Measurements from ENCODE around the gene ATG4C. TPM values are rescaled to one million over a fixed set of nuclear protein-coding genes. Genes with fewer than 3 reads are reported as not detected.

Gene ATG4C
- total RNA-seq, 2 experiments from 2014 or later: 4.2 to 4.6 TPM

DNA sequence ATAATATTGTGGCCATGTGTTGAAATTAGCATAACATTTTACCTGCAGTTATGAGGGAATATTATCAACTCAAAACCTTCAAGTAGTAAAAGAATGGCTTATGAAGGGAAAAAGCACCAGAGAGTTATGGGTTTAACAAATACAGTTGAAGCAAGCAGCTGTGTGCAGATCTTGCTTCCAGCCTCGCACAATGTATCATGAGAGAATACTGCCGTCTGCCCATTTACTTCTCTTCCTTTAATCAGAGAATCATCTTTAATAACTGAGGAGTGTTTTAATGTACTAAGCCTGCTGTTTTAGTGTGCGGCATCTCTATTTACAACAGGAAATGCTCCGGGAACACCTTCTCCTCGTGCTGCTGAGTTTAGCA is 120.9 kb downstream of the ATG4C start:
- no peaks in the 10 kb centered on the region for H3K27me3 ChIP-seq (ENCODE audit: control insufficient read depth in 1 of 2, insufficient read depth in 2 of 2, low read length in 2 of 2)
- H3K9me3 Mint-ChIP-seq: no peaks in the 10 kb centered on the region
- H3K27ac ChIP-seq (ENCODE audit: low read depth in 1 of 2, low read length in 2 of 2): no peak overlapping the region
- intact Hi-C loops (cut with DNase I, micrococcal nuclease): no loop called here
- TF ChIP-seq CTCF (IDR thresholded peaks at IDR 0.05): no peak
- no peak overlapping the region for H3K27ac Mint-ChIP-seq
- CTCF ChIA-PET: no interaction called here
- H3K4me3 ChIP-seq (ENCODE audit: low read length): no peak overlapping the region
- H3K27me3 Mint-ChIP-seq: no peaks in the 10 kb centered on the region
- H3K4me3 Mint-ChIP-seq: no peak overlapping the region
- peaks cover 10% of the 10 kb centered on the region for H3K4me1 Mint-ChIP-seq (ENCODE audit: low read depth)
- DNase-seq (no peak), ATAC-seq (ENCODE audit: poor library complexity) (no peak)
- H3K36me3 Mint-ChIP-seq (ENCODE audit: low read depth): no peaks in the 10 kb centered on the region
- no peaks in the 10 kb centered on the region for H3K9me3 ChIP-seq (ENCODE audit: control insufficient read depth in 1 of 2, insufficient read depth in 1 of 2, low read length in 2 of 2)
- H3K4me1 ChIP-seq (ENCODE audit: insufficient read depth, low read length): peaks cover 4% of the 10 kb centered on the region
- H3K36me3 ChIP-seq (ENCODE audit: insufficient read depth, low read length): no peaks in the 10 kb centered on the region
- POLR2A ChIA-PET: no interaction called here

DNA sequence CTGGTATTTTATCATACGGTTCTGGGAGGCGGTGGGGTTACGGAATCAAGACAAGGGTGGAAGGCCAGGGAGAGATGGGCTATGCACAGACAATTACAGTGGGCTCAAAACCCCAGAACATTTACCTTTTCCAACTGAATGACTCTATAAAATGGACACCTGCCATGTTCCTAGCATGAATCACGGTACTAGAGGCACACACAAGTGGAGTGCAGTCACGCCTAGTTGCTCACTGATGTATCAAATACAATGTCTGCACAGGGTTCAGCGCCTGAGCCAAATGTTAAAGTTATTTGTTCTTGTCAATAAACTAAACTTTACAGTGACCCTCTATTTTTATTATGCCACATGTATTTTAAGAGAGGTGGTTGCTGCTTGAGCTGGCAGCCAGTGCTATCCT is 121.4 kb downstream of the ATG4C start:
- no peak overlapping the region for H3K27ac Mint-ChIP-seq
- no peaks in the 10 kb centered on the region for H3K27me3 ChIP-seq (ENCODE audit: control insufficient read depth in 1 of 2, insufficient read depth in 2 of 2, low read length in 2 of 2)
- no peak for DNase-seq
- no peak overlapping the region for H3K4me3 Mint-ChIP-seq
- ATAC-seq (ENCODE audit: poor library complexity): no peak
- intact Hi-C loops (cut with DNase I, micrococcal nuclease): no loop called here
- no peak overlapping the region for H3K27ac ChIP-seq (ENCODE audit: low read depth in 1 of 2, low read length in 2 of 2)
- no peaks in the 10 kb centered on the region for H3K36me3 Mint-ChIP-seq (ENCODE audit: low read depth)
- no peaks in the 10 kb centered on the region for H3K36me3 ChIP-seq (ENCODE audit: insufficient read depth, low read length)
- H3K27me3 Mint-ChIP-seq: no peaks in the 10 kb centered on the region
- POLR2A ChIA-PET: no interaction called here
- no peak overlapping the region for H3K4me3 ChIP-seq (ENCODE audit: low read length)
- CTCF ChIA-PET: no interaction called here
- H3K9me3 ChIP-seq (ENCODE audit: control insufficient read depth in 1 of 2, insufficient read depth in 1 of 2, low read length in 2 of 2): no peaks in the 10 kb centered on the region
- no peak for TF ChIP-seq CTCF (IDR thresholded peaks at IDR 0.05)
- H3K4me1 ChIP-seq (ENCODE audit: insufficient read depth, low read length): peaks cover 4% of the 10 kb centered on the region
- H3K4me1 Mint-ChIP-seq (ENCODE audit: low read depth): peaks cover 10% of the 10 kb centered on the region
- no peaks in the 10 kb centered on the region for H3K9me3 Mint-ChIP-seq

DNA sequence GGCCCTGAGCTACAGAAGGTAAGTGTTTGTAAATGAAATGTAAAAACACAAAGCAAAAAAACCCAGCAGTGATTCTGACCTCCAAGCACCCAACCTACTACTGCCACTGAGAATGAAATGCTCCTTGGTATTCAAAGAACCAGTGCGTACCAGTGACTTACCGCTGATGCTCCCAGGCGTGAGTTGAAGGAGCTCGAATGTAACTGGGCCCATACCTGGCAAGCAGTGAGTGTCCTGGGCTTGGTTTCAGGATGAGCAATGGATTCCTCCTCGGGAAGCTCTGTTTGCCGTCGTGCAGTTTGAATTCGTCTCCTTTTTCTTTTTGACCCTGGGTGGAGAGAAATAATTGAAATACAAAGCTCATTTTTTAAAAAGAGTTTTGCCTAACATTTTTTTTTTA is 121.9 kb downstream of the ATG4C start:
- no peaks in the 10 kb centered on the region for H3K36me3 Mint-ChIP-seq (ENCODE audit: low read depth)

More for the DNA sequence above, 121.9 kb downstream of the ATG4C start:
- DNase-seq (no peak), ATAC-seq (ENCODE audit: poor library complexity) (no peak)
- Mint-ChIP-seq H3K9me3 (no peaks in the 10 kb centered on the region), H3K4me1 (ENCODE audit: low read depth) (peaks cover 10% of the 10 kb centered on the region), H3K27me3 (no peaks in the 10 kb centered on the region), H3K4me3 (no peak overlapping the region), H3K27ac (no peak overlapping the region)
- intact Hi-C loops (cut with DNase I, micrococcal nuclease): no loop called here
- ChIA-PET CTCF (no interaction called here), POLR2A (no interaction called here)
- Histone ChIP-seq H3K27ac (ENCODE audit: low read depth in 1 of 2, low read length in 2 of 2) (no peak overlapping the region), H3K9me3 (ENCODE audit: control insufficient read depth in 1 of 2, insufficient read depth in 1 of 2, low read length in 2 of 2) (no peaks in the 10 kb centered on the region), H3K4me3 (ENCODE audit: low read length) (no peak overlapping the region), H3K36me3 (ENCODE audit: insufficient read depth, low read length) (no peaks in the 10 kb centered on the region), H3K4me1 (ENCODE audit: insufficient read depth, low read length) (peaks cover 4% of the 10 kb centered on the region), H3K27me3 (ENCODE audit: control insufficient read depth in 1 of 2, insufficient read depth in 2 of 2, low read length in 2 of 2) (no peaks in the 10 kb centered on the region)
- no peak for TF ChIP-seq CTCF (IDR thresholded peaks at IDR 0.05)

Measured in CD4-positive, alpha-beta T cell (primary cell).